Gastroesophageal sphincter (tissue), 3 donors: ENCODE results near the gene STAM2.

ENCODE experiments used
- CTCF ChIP-seq, 4 experiments: fragments of 200-600 bp in 2 of 4; fragments of 450-650 bp in 2 of 4; sonication (generic) in 1 of 4; IDR thresholded peaks; one replicate each; pipeline ENCODE4 v1.5.1; 2017 to 2019; ENCODE audit warnings: antibody characterized with exemption in 4 of 4, mild to moderate bottlenecking in 2 of 4, moderate library complexity in 2 of 4
- POLR2A ChIP-seq, 2 donors: fragments of 450-650 bp; IDR thresholded peaks; one replicate each; pipeline ENCODE4 v1.6.1; 2017; ENCODE audit warnings: antibody characterized with exemption in 2 of 2, mild to moderate bottlenecking in 2 of 2, moderate library complexity in 1 of 2

DNA sequence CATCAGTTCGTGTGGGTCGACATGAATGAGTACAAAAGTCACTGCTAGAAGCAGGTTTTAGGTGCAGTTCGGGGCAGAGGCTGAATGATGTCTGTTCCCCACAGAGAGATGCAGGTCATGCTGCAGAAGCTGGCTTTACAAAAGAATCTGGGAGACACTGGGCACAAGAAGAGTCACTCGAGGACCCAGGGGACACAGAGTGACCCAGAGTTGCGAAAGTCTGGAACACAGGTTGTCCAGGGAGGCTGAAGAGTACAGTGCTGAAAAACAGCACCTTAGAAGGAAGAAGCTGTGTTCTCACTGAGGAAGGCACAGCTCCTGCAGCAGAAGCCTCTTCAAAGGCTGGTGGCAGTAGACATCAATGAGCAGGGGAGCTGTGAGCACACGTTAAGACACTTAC, 91.5 kb downstream of the STAM2 start:
- TF ChIP-seq CTCF (IDR thresholded peaks at IDR 0.05): no peak
- TF ChIP-seq POLR2A (IDR thresholded peaks at IDR 0.05): no peak
